GM12892 (cell line): ENCODE results near the gene IL1RN.

Experiments
- POLR2A ChIP-seq: IDR thresholded peaks from 2 replicates; pipeline ENCODE4 v1.6.1; 2011; ENCODE audit warnings: low read depth, low read length, control low read depth
- POLR2AphosphoS5 ChIP-seq: IDR thresholded peaks from 2 replicates; pipeline ENCODE4 v1.6.1; 2011; ENCODE audit warnings: low read depth, low read length, control low read depth
- TAF1 ChIP-seq: IDR thresholded peaks from 2 replicates; pipeline ENCODE4 v1.6.1; 2011; ENCODE audit warnings: low read depth, mild to moderate bottlenecking, control low read depth, low read length, borderline replicate concordance

- TF ChIP-seq POLR2AphosphoS5 (no peak), TAF1 (no peak), POLR2A (no peak)
Measured at GRCh38 chr2:113174376-113174750, 47.0 kb downstream of the IL1RN start.
